ENCODE results near the gene SGCE.
A peak's percentile ranks its signal among the peaks of the same experiment; 100 is the strongest.
"Not testable (repeated sequence)": the region's sequence is repeated elsewhere in the genome, so short reads cannot be mapped to it uniquely, and the experiment has no call there.

SGCE gene

GRCh38 chr7:94655848-94656657 lies at the start of gene SGCE:
Gene SGCE, minus strand, starts transcription at chr7:94656133. Its CDS starts 35 bp downstream, at chr7:94656098.
- peak; percentile 91 for DNase-seq
- H3K36me3 ChIP-seq = peaks cover 11% of the 10 kb centered on the region
- no peaks in the 10 kb centered on the region for H3K9me3 ChIP-seq (ENCODE audit: severe bottlenecking)
- TF ChIP-seq, protein P1, sequence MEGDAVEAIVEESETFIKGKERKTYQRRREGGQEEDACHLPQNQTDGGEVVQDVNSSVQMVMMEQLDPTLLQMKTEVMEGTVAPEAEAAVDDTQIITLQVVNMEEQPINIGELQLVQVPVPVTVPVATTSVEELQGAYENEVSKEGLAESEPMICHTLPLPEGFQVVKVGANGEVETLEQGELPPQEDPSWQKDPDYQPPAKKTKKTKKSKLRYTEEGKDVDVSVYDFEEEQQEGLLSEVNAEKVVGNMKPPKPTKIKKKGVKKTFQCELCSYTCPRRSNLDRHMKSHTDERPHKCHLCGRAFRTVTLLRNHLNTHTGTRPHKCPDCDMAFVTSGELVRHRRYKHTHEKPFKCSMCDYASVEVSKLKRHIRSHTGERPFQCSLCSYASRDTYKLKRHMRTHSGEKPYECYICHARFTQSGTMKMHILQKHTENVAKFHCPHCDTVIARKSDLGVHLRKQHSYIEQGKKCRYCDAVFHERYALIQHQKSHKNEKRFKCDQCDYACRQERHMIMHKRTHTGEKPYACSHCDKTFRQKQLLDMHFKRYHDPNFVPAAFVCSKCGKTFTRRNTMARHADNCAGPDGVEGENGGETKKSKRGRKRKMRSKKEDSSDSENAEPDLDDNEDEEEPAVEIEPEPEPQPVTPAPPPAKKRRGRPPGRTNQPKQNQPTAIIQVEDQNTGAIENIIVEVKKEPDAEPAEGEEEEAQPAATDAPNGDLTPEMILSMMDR (IDR thresholded peaks at IDR 0.05; ENCODE audit: low read depth, low read length) = peak; percentile 65
- H3K27me3 ChIP-seq (ENCODE audit: insufficient read depth, low read depth, severe bottlenecking) = no peaks in the 10 kb centered on the region
- H3K27ac ChIP-seq = peak within 1 kb of the TSS; percentile 95
- H3K4me3 ChIP-seq (ENCODE audit: low read depth, low read length) = peak within 1 kb of the TSS; percentile 78

- H3K4me3 ChIP-seq (ENCODE audit: low read depth, low read length); H3K36me3 ChIP-seq: not testable (repeated sequence)
Measured at GRCh38 chr7:94705155-94706021, 49.5 kb upstream of the SGCE start.

GRCh38 chr7:94701555-94701973 lies 45.6 kb upstream of the SGCE start:
- Histone ChIP-seq H3K27ac (no peak overlapping the region), H3K4me3 (ENCODE audit: low read depth, low read length) (no peak overlapping the region), H3K9me3 (ENCODE audit: severe bottlenecking) (no peaks in the 10 kb centered on the region), H3K27me3 (ENCODE audit: insufficient read depth, low read depth, severe bottlenecking) (no peaks in the 10 kb centered on the region), H3K36me3 (no peaks in the 10 kb centered on the region)
- TF ChIP-seq, protein P1 (IDR thresholded peaks at IDR 0.05; ENCODE audit: low read depth, low read length) = no peak
- no peak for DNase-seq

More at GRCh38 chr7:94705155-94706021, 49.5 kb upstream of the SGCE start:
- not testable (repeated sequence) for H3K27ac ChIP-seq; H3K9me3 ChIP-seq (ENCODE audit: severe bottlenecking); DNase-seq; H3K27me3 ChIP-seq (ENCODE audit: insufficient read depth, low read depth, severe bottlenecking)

DNA sequence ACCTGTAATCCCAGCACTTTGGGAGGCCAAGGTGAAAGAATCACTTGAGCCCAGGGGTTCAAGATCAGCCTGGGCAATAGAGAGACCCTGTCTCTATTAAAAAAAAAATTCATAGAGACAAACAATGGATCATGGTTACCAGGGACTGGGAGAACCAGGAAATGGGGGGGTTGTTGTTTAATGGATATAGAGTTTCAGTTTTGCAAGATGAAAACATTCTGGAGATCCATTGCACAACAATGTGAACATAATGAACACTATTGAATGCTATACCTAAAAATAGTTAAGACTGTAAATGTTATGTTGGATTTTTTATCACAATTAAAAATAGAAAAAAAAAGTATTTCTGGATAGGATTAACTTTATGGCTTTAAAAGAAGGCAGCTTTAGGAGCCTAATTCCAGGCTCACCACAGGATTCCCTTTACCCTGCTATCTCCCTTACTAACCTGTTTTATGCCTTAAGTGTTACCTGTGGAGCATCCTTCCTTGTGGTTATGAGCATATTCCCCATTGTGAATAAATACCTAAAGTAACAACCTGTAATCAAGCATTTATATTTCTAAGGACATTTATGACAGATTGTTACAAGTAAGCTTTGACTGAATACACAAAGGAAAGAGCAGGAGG lies 45.1 kb upstream of the SGCE start:
- Histone ChIP-seq H3K4me3 (ENCODE audit: low read depth, low read length) (no peak overlapping the region), H3K9me3 (ENCODE audit: severe bottlenecking) (no peaks in the 10 kb centered on the region), H3K27ac (no peak overlapping the region), H3K27me3 (ENCODE audit: insufficient read depth, low read depth, severe bottlenecking) (no peaks in the 10 kb centered on the region), H3K36me3 (no peaks in the 10 kb centered on the region)
- DNase-seq = no peak
- TF ChIP-seq, protein P1 (IDR thresholded peaks at IDR 0.05; ENCODE audit: low read depth, low read length) = no peak

DNA sequence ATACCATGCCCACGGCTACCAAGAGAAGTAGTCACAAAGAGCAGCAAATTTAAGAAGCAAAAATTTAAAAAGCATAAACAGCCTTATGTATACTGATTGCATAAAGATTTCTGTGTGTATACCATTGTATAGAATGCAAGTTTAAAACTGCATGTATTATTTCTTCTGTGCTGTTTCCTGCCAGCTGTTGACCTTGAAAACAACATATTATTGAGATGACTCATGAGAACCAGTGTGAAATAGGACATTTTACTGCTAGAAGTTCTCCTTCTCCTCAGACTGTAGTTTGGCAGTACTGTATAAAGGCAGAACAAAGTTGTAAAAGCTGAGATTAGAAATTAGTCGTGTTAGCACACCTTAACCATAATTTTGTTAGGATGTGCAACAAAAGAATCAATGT lies 42.3 kb upstream of the SGCE start:
- no peak for DNase-seq
- TF ChIP-seq, protein P1 (IDR thresholded peaks at IDR 0.05; ENCODE audit: low read depth, low read length) = no peak
- H3K36me3 ChIP-seq = no peaks in the 10 kb centered on the region
- H3K4me3 ChIP-seq (ENCODE audit: low read depth, low read length) = no peak overlapping the region
- H3K27me3 ChIP-seq (ENCODE audit: insufficient read depth, low read depth, severe bottlenecking) = no peaks in the 10 kb centered on the region
- no peaks in the 10 kb centered on the region for H3K9me3 ChIP-seq (ENCODE audit: severe bottlenecking)
- no peak overlapping the region for H3K27ac ChIP-seq
